MG63 (cell line): ENCODE data around the gene RXFP4. TPM values are rescaled to one million over a fixed set of nuclear protein-coding genes. Genes with fewer than 3 reads are reported as not detected.
"Not testable (repeated sequence)": the region's sequence is repeated elsewhere in the genome, so short reads cannot be mapped to it uniquely, and the experiment has no call there.

Source experiments
- DNase-seq: peaks from one replicate; pipeline ENCODE4 v3.0.0-alpha.2; 2020
- H3K27me3 ChIP-seq: fragments of 250-450 bp; sonication (Bioruptor Pico); 2 replicates; pipeline ENCODE4 v1.5.1; 2020; ENCODE audit warnings: mild to moderate bottlenecking, moderate library complexity
- H3K36me3 ChIP-seq: fragments of 250-450 bp; sonication (Bioruptor Pico); 2 replicates; pipeline ENCODE4 v1.5.1; 2020; ENCODE audit warnings: mild to moderate bottlenecking, moderate library complexity
- H3K4me3 ChIP-seq: fragments of 250-450 bp; sonication (Bioruptor Pico); 2 replicates; pipeline ENCODE4 v1.5.1; 2020; ENCODE audit warnings: mild to moderate bottlenecking, moderate library complexity
- H3K9me3 ChIP-seq: fragments of 250-450 bp; sonication (Bioruptor Pico); 2 replicates; pipeline ENCODE4 v1.5.1; 2020; ENCODE audit warnings: mild to moderate bottlenecking, moderate library complexity
- total RNA-seq: library from RNA; depleted of rRNA; stranded (reverse); fragments of >200 nt; shearing (Covaris generic); gene quantifications from 2 replicates; pipeline ENCODE4 v1.2.3, GENCODE V29; 2014; ENCODE audit warnings: low replicate concordance; rRNA removed

Gene RXFP4
- total RNA-seq, result not detected in 2 replicates

GRCh38 chr1:155940993-155941844 lies at the start of gene RXFP4:
Gene RXFP4 (plus strand): TSS chr1:155941638. CDS start chr1:155941710, 72 bp downstream.
- Histone ChIP-seq H3K27me3 (no peaks in the 10 kb centered on the region), H3K36me3 (peaks cover 6% of the 10 kb centered on the region), H3K4me3 (no peak within 1 kb of the TSS), H3K9me3 (no peaks in the 10 kb centered on the region)
- peak; percentile 70 for DNase-seq

GRCh38 chr1:155892796-155893195 lies 48.6 kb upstream of the RXFP4 start:
- Histone ChIP-seq H3K9me3 (no peaks in the 10 kb centered on the region), H3K4me3 (peak overlapping the region; percentile 1; the same call in 1 of the 2 replicates), H3K27me3 (no peaks in the 10 kb centered on the region), H3K36me3 (peaks cover 28% of the 10 kb centered on the region)
- DNase-seq, result peak; percentile 53

- Histone ChIP-seq H3K9me3 (no peaks in the 10 kb centered on the region), H3K36me3 (peaks cover 28% of the 10 kb centered on the region), H3K4me3 (peak overlapping the region; percentile 1; the same call in 1 of the 2 replicates), H3K27me3 (no peaks in the 10 kb centered on the region)
- DNase-seq, result peak; percentile 77
Observed at GRCh38 chr1:155893389-155894142, 47.9 kb upstream of the RXFP4 start.

GRCh38 chr1:155895617-155896016 lies 45.8 kb upstream of the RXFP4 start:
- not testable (repeated sequence) for H3K27me3 ChIP-seq, DNase-seq, H3K4me3 ChIP-seq, H3K9me3 ChIP-seq
- peaks cover 49% of the 10 kb centered on the region for H3K36me3 ChIP-seq

GRCh38 chr1:155896476-155896875 lies 45.0 kb upstream of the RXFP4 start:
- not testable (repeated sequence) for H3K9me3 ChIP-seq, H3K27me3 ChIP-seq, H3K4me3 ChIP-seq, DNase-seq
- H3K36me3 ChIP-seq, result peaks cover 57% of the 10 kb centered on the region

GRCh38 chr1:155897746-155898145 lies 43.7 kb upstream of the RXFP4 start:
- H3K27me3 ChIP-seq, result no peaks in the 10 kb centered on the region
- no peak for DNase-seq
- H3K9me3 ChIP-seq, result no peaks in the 10 kb centered on the region
- no peak overlapping the region for H3K4me3 ChIP-seq
- peaks cover 64% of the 10 kb centered on the region for H3K36me3 ChIP-seq

- no peaks in the 10 kb centered on the region for H3K27me3 ChIP-seq
- no peak overlapping the region for H3K4me3 ChIP-seq
- H3K9me3 ChIP-seq, result no peaks in the 10 kb centered on the region
- H3K36me3 ChIP-seq, result peaks cover 73% of the 10 kb centered on the region
- DNase-seq, result no peak
Observed at GRCh38 chr1:155898888-155899287, 42.5 kb upstream of the RXFP4 start.

GRCh38 chr1:155899683-155900082 lies 41.8 kb upstream of the RXFP4 start:
- Histone ChIP-seq H3K27me3 (no peaks in the 10 kb centered on the region), H3K36me3 (peaks cover 81% of the 10 kb centered on the region), H3K9me3 (no peaks in the 10 kb centered on the region), H3K4me3 (no peak overlapping the region)
- no peak for DNase-seq

- H3K4me3 ChIP-seq, result no peak overlapping the region
- peaks cover 85% of the 10 kb centered on the region for H3K36me3 ChIP-seq
- H3K9me3 ChIP-seq, result no peaks in the 10 kb centered on the region
- DNase-seq, result no peak
- no peaks in the 10 kb centered on the region for H3K27me3 ChIP-seq
Observed at GRCh38 chr1:155900161-155900560, 41.3 kb upstream of the RXFP4 start.

GRCh38 chr1:155904261-155904660 lies 37.2 kb upstream of the RXFP4 start:
- Histone ChIP-seq H3K36me3 (peaks cover 86% of the 10 kb centered on the region), H3K9me3 (no peaks in the 10 kb centered on the region), H3K27me3 (no peaks in the 10 kb centered on the region), H3K4me3 (no peak overlapping the region)
- DNase-seq, result no peak

- Histone ChIP-seq H3K4me3 (peak overlapping the region; percentile 61), H3K9me3 (no peaks in the 10 kb centered on the region), H3K36me3 (peaks cover 83% of the 10 kb centered on the region), H3K27me3 (no peaks in the 10 kb centered on the region)
- DNase-seq, result no peak
Observed at GRCh38 chr1:155909894-155910293, 31.5 kb upstream of the RXFP4 start.

- peak; percentile 49 for DNase-seq
- no peaks in the 10 kb centered on the region for H3K27me3 ChIP-seq
- H3K9me3 ChIP-seq, result no peaks in the 10 kb centered on the region
- H3K4me3 ChIP-seq, result peak overlapping the region; percentile 61
- peaks cover 83% of the 10 kb centered on the region for H3K36me3 ChIP-seq
Observed at GRCh38 chr1:155910621-155911121, 30.8 kb upstream of the RXFP4 start.

- peaks cover 83% of the 10 kb centered on the region for H3K36me3 ChIP-seq
- DNase-seq, result peak; percentile 90
Observed at GRCh38 chr1:155911156-155912055, 30.0 kb upstream of the RXFP4 start, which contains the start of gene RIT1. Gene RIT1 (minus strand): TSS chr1:155911349. CDS start chr1:155910761, 588 bp downstream.

GRCh38 chr1:155912056-155912536 lies 29.3 kb upstream of the RXFP4 start:
- H3K36me3 ChIP-seq, result peaks cover 86% of the 10 kb centered on the region
- no peak for DNase-seq

More at GRCh38 chr1:155911156-155912055, 30.0 kb upstream of the RXFP4 start, which contains the start of gene RIT1:
- Histone ChIP-seq H3K27me3 (no peaks in the 10 kb centered on the region), H3K4me3 (peak within 1 kb of the TSS; percentile 61), H3K9me3 (no peaks in the 10 kb centered on the region)

GRCh38 chr1:155913969-155914757 lies 27.3 kb upstream of the RXFP4 start:
- H3K9me3 ChIP-seq, result no peaks in the 10 kb centered on the region
- no peak overlapping the region for H3K4me3 ChIP-seq
- H3K36me3 ChIP-seq, result peaks cover 89% of the 10 kb centered on the region
- DNase-seq, result no peak
- H3K27me3 ChIP-seq, result no peaks in the 10 kb centered on the region

More at GRCh38 chr1:155912056-155912536, 29.3 kb upstream of the RXFP4 start:
- H3K27me3 ChIP-seq, result no peaks in the 10 kb centered on the region
- H3K4me3 ChIP-seq, result peak overlapping the region; percentile 61; the same call in 1 of the 2 replicates
- H3K9me3 ChIP-seq, result no peaks in the 10 kb centered on the region
